Measurements from ENCODE around the gene AOPEP.

The AOPEP gene

DNA sequence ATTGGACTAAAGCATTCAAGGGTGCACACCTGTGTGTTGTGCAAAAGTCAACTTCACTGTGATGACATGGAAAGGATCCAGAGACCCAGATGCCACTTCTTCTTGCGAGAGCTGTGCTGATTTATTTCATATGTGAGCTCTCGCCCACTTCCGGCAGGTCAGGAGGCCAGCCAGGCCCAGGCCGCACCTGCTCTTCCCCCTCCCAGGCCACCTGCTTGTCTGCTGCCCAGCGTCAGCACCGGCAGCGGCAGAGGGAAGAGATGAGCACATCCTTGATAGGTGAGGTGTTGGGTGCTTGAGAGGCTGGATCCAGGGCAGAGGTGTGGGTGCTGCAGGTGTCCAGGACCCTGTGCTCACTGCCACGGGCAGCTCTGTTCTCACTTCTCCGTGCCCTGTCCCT is 348.1 kb downstream of the AOPEP start:
- no peak for DNase-seq

DNA sequence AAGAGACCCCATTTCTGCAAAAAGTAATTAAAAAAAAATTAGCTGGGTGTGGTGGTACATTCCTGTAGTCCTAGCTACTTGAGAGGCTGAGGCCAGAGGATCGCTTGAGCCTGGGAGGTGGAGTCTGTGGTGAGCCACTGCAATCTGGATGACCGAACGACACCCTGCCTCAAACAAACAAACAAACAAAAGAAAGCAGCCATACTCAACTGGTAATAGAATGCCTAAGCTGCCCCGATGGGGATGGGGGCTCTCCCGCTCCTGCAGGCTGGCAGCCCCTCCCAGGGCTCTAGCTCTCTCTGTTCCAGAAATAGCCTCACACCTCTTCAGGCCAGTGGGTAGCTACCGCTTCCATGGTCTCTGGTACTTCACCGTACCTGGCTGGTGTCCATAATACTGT is 349.2 kb downstream of the AOPEP start:
- no peak for DNase-seq

DNA sequence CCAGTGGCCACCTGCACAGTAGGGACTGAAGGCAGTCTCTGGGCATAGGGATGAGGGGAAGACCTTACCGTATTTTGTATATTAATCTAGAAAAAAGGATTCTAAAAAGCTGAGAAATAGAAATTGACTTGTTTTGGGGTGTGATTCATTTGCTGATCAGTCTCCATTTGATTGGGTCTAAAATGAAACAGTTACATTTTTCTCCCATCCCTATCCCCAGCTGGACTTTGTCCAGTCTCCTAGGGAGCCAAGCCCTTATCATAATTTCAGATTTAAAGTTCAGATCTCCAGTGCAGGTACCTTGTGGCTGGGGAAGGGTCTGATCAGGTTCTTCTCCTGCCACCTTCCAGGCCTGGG is 350.2 kb downstream of the AOPEP start:
- DNase-seq = no peak

DNA sequence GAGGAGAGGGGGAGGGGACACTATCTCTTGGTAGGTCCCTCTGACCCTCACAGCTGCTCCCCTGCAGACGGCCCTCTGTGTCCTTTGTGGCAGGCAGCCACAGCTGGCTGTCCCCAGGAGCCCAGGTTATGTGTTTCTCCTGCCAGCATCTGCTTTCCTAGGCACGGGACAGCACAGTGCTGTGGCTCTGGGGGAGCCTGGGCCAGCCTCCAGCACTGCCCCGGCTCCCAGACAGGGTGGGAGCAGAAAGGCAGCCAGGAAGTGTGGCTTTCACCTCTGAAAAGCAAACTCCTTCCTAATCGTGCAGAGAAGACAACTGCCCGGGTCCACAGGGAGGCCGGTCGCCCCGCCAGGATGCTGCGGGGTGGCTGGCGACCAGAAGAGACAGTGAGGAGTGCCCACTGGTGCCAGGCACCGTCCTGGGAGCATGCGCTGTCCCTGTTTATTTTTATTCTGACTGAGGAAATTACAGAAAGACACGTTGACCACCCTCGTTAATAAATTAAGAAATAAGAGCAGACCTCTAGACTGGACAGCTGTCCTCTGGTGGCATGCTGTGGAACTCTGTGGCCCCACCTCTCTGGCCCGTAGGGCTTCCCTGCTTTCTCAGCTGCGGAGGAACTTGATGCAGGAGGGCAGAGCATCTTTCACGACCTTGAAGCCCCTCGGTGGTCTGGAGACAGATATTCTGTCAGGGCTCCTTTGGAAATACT is 350.7 kb downstream of the AOPEP start:
- no peak for DNase-seq

DNA sequence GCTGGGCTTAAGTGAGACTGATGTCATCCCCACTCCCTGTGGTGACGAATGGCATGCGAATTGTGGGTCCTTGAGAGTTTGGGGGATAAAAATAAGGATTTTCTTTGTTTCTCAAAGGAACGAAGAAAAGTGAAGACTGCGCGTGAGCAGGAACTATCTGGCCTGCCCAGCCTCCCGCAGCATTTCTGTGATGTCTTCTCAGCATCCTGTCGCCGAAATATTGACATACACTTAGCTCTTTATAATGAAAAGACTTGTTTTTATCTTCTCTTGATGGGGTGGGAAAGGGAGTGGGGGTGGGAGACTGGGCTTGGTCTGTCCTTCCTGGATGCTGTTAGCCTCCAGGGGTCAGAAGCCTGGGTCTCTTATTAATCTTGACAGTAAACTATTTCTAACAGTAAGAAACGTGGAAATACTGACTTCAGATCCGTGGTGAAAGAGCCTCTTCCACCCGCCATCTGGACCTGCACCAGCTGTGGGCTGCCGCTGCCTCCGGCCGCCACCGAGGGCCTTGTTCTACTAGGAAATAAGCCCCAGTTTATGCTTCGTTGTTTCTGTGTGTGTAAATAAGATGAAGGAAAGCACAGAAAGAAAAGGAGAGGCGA is 351.4 kb downstream of the AOPEP start:
- no peak for DNase-seq

DNA sequence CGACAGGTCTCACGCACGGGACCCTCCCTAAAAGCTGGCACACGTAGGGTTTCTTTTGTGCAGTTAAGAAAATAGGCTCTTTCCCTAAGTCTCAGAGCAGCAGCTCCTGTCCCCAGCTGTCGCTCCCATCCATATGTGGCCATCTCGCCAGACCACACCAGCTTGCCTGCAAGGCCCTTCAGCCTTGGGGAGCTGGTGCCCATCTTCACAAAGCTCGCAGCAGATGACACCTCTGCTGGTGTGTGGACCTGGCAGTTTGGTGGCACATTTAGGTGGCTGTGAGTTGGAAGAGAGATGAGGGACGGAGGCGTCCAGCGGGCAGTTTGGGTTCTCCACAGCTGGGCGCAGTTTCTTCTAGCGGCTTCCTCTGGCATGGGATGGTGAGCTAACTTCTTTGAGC is 352.0 kb downstream of the AOPEP start:
- DNase-seq = no peak

DNA sequence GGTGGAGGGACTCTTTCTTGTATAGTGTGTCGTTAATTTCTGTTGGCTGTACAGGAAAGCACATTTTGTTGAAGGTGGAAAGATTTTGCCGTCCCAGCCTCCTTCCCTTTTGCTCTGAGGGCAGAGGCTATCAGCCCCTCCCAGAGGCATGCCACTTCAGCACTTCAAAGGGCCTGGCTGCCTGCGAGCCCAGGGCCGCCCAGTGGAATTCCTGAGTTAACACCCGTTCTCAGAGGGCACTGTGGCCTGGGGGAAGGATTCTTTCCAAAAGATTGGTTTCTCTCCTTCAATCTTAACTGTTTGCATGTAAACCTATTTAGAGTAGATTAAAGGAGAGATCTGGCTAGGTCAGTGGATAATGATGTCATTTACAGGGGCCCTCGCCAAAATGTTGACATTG is 352.4 kb downstream of the AOPEP start:
- DNase-seq = no peak

DNA sequence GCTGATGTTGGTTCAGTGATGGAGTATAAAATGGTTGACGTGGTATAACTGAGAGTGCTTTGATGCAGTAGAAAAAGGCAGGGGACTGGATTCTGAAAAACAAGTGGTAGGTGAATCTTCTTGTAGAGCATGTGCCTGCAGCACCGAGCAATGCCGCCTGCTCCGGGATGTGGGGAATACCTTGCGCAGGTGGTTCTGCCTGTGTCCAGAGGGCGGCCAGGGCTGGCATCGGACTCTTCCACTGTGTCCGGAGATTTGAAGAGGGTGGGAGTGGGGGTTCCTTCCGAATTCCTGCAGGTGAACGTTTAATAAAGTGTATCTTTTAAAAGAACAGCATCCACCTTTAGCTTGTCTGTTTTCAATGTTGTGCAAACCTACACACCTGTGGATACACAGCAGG is 353.0 kb downstream of the AOPEP start:
- no peak for DNase-seq

DNA sequence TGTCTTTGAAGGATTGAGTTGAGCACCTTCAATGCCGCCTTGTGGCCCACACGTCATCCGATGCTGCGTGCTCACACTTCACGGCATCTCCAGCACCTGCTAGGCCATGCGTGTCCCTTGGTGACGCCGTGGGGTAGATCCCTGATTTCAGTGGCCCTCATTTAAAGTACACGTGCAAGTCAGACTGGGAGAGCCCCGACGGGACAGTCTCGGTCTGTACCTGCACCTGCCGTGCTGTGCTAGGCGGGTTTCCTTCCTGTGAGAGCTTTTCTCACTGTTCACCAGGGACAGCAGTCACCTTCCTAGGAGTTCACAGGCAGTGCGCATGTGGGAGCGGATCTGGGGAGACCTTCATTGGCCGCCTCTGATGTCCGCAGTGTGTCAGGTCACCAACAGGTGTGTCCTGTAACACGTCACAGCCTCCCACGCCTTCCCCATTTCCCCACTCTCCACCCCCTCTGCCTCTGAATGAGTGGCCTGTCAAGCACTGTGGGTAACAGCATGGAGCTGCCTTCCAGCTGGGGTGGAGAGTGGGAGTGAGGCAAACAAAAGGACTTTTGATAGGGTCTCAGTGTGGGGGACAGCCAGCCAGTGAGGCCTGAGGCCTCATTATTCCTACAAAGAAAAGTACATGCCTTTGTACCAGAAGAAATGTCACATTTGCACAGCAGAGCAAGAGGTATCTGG is 354.6 kb downstream of the AOPEP start:
- no peak for DNase-seq

DNA sequence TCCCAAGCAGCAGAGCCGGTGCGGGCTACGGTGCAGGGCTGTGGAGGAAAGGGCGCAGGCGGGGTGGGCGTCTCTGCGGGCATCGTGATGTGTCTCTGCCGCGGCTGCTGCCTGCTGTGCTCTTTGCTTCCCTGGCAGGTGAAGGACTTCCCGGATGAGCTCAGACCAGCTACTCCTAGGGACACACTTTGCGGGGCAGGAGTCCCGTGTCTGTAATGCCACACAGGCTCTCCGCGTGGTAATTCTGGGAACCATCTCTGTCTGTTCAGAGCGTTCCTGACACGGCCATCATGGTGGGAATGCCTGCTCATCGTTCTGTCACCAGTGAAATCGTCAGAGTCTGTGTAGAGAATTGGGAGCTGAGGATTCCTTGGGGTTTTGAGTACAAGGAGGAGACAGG is 355.5 kb downstream of the AOPEP start:
- DNase-seq = no peak

DNA sequence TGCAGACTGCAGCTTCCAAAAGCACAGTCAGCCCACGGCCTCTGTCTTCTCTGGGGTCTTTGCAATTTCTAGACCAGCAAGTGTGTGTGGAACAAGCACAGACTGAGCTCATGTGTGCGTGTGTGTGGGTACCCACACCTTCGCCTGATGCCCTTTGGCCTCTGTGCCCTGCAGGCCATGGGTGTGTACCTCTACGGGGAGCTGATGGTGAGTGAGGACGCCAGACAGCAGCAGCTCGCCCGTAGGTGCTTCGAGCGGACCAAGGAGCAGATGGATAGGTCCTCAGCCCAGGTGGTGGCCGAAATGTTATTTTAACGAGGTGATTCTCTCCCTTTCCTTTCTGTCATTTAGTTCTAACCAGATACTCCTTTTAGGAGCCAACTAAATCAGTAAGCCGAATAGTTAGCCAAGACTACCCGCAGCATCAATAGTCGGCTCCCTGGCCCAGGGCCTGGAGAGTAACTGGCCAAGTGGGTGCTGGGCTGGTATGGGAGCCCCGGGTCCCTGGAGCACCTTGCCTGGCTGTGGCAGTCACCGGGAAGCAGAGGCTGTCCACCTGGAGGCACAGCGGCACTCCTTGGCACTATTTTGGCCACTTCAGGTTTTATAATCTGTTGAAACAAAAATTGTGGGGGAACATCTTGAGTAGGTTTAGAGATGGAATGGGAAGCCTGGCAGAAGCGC is 356.0 kb downstream of the AOPEP start:
- no peak for DNase-seq

DNA sequence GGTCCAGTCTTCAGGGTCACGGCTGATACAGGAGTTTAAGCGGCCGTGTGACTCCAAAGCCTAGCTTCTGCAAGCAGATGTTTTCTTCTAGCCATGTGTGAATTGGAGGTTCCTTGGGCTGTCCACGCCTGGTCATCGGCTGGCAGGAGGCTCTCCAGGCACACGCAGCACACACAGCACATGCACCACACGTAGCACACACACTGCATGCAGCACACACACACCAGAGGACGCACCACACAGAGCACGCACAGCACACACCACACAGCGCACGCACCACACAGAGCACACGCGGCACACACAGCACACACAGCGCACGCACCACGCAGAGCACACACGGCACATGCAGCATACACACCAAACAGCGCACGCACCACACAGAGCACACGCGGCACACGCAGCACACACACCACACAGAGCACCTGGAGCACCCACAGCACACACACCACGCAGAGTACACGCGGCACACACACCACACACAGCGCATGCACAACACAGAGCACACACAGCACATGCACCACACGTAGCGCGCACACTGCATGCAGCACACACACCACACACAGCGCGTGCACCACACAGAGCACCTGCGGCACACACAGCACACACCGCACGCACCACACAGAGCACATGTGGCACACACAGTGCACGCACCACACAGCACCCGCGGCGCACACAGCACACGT is 356.7 kb downstream of the AOPEP start:
- DNase-seq = no peak

DNA sequence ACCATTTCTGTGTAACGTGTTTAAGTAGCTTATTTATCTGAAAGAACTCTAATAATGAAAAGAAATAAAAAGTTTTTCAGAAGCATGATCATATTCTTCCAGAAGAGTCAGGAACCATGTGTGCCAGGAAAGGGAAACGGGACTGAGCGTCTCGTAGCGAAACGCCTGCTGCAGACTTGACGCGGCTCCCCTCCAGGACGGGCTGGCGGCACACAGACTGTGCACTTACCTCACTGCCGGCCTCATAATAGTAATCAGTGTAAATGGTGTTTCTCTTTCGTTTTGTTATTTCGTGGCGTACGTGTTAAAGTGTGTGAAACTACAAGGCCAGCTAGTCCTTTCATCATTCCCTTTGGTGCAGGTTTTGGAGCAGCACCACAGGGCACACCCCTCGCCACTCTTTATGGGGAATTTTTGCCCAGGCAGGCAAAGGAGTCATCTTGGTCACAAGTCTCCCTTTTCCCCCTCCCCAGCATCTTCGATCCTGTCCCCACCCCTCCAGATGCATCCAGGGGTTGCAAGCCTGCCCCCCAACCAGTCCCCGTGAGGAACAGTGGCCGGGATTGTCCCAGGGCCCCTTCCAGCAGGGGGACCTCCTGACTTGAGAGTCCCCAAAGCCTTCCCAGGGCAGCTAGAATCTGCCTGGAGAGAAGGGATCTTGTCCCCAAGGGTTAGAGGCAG is 357.9 kb downstream of the AOPEP start:
- DNase-seq = no peak

DNA sequence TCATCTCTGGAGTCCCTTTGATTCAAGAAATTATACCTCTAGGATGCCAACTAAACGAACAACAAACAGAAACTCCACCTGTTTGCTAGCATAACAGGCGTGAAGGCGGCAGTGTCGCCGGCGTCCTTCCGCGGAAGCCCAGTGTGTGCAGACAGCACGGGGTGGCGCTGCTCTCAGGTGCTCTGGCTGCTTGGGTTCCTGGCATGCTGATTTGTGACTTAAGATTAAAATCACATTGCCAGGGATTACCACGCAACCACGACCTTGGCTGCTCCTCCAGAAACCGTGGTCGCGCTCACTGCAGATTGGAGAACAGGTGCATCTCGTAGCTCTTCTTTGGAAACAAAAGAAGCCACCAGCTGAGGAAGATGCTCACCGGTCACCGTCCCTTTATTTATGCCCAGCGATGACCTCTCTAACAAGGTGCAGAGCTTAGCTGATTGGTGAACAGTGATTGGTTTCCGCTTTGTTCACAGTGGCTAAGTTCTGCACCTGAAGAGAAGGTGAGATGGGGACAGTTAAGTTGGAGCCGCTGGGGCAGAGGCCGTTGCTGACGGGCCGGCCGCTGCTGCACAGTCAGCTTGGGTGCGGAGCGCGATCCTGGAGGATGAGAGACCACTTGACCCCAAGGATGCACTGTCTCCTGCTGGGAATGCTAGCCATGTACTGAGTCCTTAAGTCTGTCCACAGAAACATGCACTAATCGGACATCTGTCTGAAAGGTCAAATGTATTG is 358.7 kb downstream of the AOPEP start:
- DNase-seq = no peak

DNA sequence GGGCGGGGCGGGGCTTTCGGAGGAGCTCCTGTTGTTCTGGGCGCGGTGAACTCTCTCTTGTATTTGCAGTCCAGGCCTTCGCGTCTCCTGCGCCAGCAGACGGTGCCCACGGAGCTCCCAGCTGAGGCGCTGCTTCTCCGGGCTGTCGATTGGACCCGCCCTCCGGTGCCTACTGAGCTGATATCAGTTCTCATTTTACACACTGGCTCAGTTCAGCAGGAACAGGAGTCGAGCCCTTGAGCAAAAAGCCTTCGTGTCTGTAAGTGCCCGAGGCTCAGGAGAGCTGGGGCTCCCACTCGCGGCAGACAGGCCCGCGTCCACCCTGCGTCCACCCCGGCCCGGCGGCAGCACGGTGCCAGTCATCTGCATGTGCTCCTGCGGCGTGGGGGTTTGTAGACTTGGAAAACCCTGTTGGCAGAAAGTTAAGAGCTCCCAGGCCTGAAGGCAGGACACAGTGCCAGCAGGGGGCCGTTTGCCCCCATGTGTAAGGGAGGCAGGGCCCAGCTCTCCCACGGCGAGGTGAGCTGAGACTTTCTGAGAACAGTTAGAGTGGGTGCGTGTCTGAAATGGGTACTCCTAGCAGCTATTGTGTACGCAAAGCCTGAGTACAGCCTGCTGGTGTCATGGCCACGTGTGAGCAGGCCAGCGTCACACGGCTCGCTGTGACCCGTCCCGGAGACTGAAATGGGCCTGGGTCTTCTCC is 359.5 kb downstream of the AOPEP start:
- no peak for DNase-seq

DNA sequence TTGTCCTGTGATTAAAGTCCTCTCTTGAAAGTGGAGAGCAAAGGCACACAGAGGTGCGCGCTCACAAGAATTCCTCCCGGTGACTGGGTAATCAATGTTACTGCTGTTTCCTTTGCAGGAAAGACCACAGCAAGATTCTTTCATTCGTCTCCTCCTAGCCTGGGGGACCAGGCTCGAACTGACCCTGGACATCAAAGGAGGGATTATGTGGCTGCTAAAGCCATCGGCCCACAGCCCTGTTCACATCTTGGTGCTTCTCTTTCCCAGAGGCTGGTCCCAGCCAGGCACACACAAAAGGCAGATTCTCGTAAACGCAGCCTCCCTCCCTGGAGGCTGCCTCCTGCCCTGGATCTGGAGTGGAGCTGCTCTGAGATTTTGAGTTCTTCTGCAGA is 360.1 kb downstream of the AOPEP start:
- no peak for DNase-seq

DNA sequence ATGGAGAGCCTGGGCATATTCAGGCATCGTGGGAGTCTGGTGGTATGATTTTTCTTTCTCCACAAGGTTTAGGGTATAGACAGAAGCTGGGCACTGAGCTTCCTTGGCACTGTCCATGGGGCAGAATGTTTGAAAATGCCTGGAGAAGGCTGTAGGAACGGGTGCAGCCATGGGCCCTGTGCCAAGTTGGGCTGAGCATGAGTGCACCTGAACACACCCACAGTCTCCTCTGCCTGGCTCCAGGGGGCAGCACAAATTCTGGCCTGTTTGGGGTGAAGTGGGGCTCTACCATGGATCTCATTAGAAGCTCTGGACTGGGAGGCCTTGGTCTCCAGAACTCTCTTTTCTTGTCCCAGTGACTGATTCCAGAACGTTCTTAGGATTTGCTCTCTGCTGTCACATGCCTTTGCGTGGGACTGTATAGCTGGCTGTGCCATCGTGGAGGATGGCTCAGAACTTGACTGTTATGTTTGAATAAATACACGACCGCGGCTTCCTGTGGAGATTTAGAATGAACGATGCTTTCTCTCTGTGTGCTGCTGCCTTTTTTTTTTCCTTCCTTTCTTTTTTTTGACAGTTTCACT is 361.3 kb downstream of the AOPEP start:
- no peak for DNase-seq

DNA sequence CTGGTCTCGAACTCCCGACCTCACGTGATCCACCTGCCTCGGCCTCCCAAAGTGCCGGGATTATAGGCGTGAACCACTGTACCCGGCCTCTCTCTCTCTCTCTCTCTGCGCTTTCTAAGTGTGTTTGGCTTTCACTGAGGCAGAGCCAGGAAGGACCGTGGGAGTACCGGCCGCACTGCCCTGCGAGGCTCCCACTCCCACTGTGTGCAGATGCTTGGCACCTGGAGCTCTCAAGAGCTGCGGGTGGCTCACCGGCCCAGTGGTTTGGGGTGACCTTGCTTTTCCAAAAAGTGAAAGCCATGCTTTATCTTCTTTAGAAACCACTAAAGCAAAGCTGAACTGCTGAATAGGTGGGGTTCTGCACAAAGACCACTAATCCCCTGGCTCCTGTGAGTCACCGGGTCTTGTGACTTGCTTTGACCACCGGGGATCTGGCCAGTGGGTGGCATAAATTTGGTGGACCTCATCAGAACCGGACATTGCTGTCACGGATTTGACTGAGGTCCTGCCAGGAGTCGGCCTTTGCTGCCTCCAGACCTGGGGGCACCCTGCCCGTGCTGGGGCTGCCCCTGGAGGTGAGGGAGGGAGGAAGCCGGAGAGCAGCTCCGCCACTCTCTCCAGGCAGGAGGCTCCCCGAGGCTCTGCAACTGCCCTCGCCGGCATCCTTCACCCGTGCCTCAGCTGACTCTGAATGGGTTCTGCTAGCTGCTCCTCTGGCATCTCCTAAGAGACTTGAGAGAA is 362.1 kb downstream of the AOPEP start:
- DNase-seq = no peak

DNA sequence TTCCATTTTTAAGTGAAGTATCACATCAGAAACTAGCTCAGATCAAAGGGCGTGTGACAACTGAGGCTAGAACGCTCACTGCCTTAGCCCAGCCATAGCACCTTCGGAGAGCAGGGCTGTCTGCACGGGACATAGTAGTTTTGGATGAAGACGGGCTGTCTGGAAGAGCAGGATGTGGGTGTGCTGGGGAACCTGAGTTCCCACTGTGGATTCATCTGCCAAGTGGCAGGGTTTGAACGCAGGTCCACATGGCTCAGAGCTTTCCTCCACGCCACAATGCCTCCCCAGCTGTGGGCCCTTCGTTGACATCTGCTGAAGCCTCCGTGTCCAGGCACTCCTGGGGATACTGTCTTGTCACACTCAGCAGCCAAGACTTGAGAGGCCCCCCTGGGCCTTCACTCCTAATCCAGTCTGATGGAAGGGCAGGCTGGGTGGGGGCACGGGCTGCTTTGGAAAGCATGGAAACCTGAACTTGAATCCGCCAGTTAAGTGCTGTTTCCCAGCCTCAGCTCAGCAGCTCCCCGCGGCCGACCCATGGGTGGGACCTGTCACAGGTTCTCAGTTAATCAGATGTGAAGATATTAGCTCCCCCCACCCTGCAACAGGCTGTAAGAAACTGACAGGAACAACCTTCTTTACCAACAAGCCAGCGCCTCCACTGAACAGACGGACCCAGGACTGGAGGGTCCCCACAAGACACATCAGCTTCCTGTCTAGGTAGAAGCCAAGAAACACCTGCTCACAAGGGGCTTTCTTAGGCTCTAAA is 362.9 kb downstream of the AOPEP start:
- no peak for DNase-seq

Measured in NCI-H1694 (cell line).